Hepatocyte (in vitro differentiated cells): ENCODE data around the gene PLEKHA8.

Experiments
- EZH2 ChIP-seq: fragments of 200-600 bp; sonication (generic); IDR thresholded peaks from 2 replicates; pipeline ENCODE4 v1.6.1; 2016; ENCODE audit warnings: antibody characterized with exemption, mild to moderate bottlenecking, borderline replicate concordance
- EZH2phosphoT487 ChIP-seq: fragments of 200-600 bp; sonication (generic); IDR thresholded peaks from one replicate; pipeline ENCODE4 v1.6.1; 2018; ENCODE audit warnings: antibody characterized with exemption, mild to moderate bottlenecking, low read depth, moderate library complexity; ENCODE audit not compliant: unreplicated experiment, severe bottlenecking
- TF ChIP-seq, protein P1 (sequence below): fragments of 200-600 bp; sonication (generic); IDR thresholded peaks from 2 replicates; pipeline ENCODE4 v1.5.1; 2016; ENCODE audit warnings: antibody characterized with exemption, mild to moderate bottlenecking; ENCODE audit not compliant: poor library complexity

GRCh38 chr7:30154111-30154587 is 125.9 kb downstream of the PLEKHA8 start:
- no peak for TF ChIP-seq EZH2
- TF ChIP-seq, protein P1, sequence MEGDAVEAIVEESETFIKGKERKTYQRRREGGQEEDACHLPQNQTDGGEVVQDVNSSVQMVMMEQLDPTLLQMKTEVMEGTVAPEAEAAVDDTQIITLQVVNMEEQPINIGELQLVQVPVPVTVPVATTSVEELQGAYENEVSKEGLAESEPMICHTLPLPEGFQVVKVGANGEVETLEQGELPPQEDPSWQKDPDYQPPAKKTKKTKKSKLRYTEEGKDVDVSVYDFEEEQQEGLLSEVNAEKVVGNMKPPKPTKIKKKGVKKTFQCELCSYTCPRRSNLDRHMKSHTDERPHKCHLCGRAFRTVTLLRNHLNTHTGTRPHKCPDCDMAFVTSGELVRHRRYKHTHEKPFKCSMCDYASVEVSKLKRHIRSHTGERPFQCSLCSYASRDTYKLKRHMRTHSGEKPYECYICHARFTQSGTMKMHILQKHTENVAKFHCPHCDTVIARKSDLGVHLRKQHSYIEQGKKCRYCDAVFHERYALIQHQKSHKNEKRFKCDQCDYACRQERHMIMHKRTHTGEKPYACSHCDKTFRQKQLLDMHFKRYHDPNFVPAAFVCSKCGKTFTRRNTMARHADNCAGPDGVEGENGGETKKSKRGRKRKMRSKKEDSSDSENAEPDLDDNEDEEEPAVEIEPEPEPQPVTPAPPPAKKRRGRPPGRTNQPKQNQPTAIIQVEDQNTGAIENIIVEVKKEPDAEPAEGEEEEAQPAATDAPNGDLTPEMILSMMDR = no peak
- no peak for TF ChIP-seq EZH2phosphoT487
